Measurements from ENCODE around the gene SCRN2.

Gene SCRN2

DNA sequence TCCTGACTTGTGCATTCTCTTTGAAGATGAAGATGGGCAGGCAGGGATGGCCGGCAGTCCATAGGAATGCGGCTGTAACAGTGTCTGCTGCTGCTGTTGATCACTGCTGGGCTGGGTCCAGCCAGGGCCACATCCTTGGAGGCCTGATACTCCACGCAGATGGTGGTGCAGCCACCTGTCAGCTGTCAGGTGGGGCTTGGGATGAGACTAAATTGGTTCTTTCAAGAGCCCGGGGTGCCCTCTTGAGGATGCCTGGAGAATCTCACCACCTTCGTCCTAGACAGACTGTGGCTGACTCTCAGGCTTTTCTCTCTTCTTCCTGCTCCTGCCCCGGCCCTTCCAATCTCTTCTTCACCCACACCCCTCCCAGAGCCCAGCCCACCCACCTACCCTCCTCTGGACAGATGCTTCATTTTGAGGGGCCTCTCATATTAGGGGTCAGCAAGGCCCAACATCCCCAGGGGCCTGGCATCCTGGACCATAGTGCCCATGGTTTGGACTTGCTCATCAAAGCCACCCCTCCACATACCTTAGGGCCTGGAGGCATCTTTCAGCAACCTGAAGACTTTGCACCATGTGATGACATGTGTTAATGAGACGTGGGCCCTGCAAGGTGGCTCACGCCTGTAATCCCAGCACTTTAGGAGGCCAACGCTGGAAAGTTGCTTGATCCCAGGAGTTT lies 38.6 kb downstream of the SCRN2 start:
- DNase-seq = peak; percentile 51

- no peak for DNase-seq
Measured at GRCh38 chr17:47801906-47802305, 39.2 kb downstream of the SCRN2 start.

- DNase-seq = no peak
Measured at GRCh38 chr17:47801176-47801765, 39.8 kb downstream of the SCRN2 start.

- no peak for DNase-seq
Measured at GRCh38 chr17:47800686-47801085, 40.4 kb downstream of the SCRN2 start.

GRCh38 chr17:47797797-47798196 lies 43.3 kb downstream of the SCRN2 start:
- DNase-seq = no peak

- DNase-seq = no peak
Measured at GRCh38 chr17:47792979-47793378, 48.1 kb downstream of the SCRN2 start.

GRCh38 chr17:47792457-47792856 lies 48.6 kb downstream of the SCRN2 start:
- DNase-seq = no peak

GRCh38 chr17:47791025-47791424 lies 50.0 kb downstream of the SCRN2 start:
- DNase-seq = no peak

- DNase-seq = peak; percentile 1
Measured at GRCh38 chr17:47789611-47790561, 51.2 kb downstream of the SCRN2 start.
